Measurements from ENCODE around the gene NLRP10. TPM values are rescaled to one million over a fixed set of nuclear protein-coding genes. Genes with fewer than 3 reads are reported as not detected.

Gene NLRP10
- total and polyA plus RNA-seq, 2 experiments from 2014 or later, result 13.5 to 19.7 TPM

DNA sequence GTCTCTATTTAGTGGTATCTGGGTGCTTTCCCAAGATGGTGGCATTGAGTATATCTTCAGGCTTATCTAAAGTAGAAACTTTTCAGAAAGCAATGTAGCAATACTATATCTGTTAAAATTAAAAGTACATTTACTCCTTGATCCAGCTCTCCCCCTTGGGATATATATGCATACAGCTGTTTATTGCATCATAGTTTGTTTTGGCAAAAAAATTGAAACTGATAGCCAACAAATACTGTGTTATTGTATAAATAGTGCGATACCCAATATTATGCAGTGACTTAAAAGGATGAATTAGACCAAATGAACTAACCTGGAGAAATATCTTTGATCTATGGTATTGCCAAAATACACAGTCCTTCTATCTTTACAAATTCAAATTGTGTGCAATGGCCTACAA is 15.3 kb downstream of the NLRP10 start:
- Histone ChIP-seq H4K20me1 (ENCODE audit: insufficient read depth) (no peaks in the 10 kb centered on the region), H3F3A (ENCODE audit: insufficient read depth) (0 out of 2 replicates have a peak, but pooled peaks cover 4% of the 10 kb centered on the region), H3K9me3 (ENCODE audit: low read depth) (no peaks in the 10 kb centered on the region), H3K79me2 (ENCODE audit: insufficient read depth) (no peaks in the 10 kb centered on the region), H3K4me2 (ENCODE audit: unreplicated experiment) (no peak overlapping the region), H3K27ac (no peak overlapping the region), H3K9ac (no peak overlapping the region), H3K36me3 (ENCODE audit: low read depth) (no peaks in the 10 kb centered on the region), H3K4me3 (no peak overlapping the region), H3K4me1 (ENCODE audit: insufficient read depth) (no peaks in the 10 kb centered on the region), H3K27me3 (replicated peaks; ENCODE audit: insufficient read depth) (no peaks in the 10 kb centered on the region), H2AFZ (no peak overlapping the region), H3K9me2 (ENCODE audit: insufficient read depth) (no peaks in the 10 kb centered on the region)
- TF ChIP-seq EZH2 (IDR thresholded peaks at IDR 0.05; ENCODE audit: insufficient read depth, poor library complexity, severe bottlenecking), result no peak
- TF ChIP-seq EZH2phosphoT487 (IDR thresholded peaks at IDR 0.05; ENCODE audit: insufficient read depth, low read depth), result no peak
- DNase-seq, result no peak
- whole genome bisulfite sequencing, 2 experiments (ENCODE audit: low coverage in 1 of 2, low lambda C conversion rate in 2 of 2, missing lambda C conversion rate in 2 of 2), result 32 to 34% methylated on average over 1 of the region's 1 CpG
- in situ Hi-C loops (cut with MboI), result no loop called here

DNA sequence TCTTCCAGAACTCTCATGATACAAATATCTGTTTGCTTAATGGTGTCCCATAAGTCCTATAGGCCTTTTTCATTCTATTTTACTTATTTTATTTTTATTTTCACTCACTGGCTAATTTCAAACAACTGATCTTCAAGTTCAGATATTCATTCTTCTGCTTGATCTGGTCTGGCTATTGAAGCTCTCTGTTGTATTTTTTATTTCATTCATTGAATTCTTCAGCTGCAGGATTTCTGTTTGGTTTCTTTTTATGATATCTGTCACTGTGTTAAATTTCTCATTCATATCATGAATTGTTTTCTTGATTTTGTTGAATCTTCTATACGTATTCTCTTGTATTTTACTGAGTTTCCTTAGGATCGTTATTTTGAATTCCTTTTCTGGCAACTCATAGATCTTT is 21.1 kb downstream of the NLRP10 start:
- peaks cover 7% of the 10 kb centered on the region for H3K9me3 ChIP-seq (ENCODE audit: low read depth)
- H3K4me3 ChIP-seq, result no peak overlapping the region
- H3K27ac ChIP-seq, result no peak overlapping the region
- no peaks in the 10 kb centered on the region for H3K9me2 ChIP-seq (ENCODE audit: insufficient read depth)
- H3K4me1 ChIP-seq (ENCODE audit: insufficient read depth), result no peaks in the 10 kb centered on the region
- no peak overlapping the region for H3K9ac ChIP-seq
- H3K79me2 ChIP-seq (ENCODE audit: insufficient read depth), result no peaks in the 10 kb centered on the region
- no peak overlapping the region for H2AFZ ChIP-seq
- no peak overlapping the region for H3K4me2 ChIP-seq (ENCODE audit: unreplicated experiment)
- H3K36me3 ChIP-seq (ENCODE audit: low read depth), result no peaks in the 10 kb centered on the region
- TF ChIP-seq EZH2phosphoT487 (IDR thresholded peaks at IDR 0.05; ENCODE audit: insufficient read depth, low read depth), result no peak
- TF ChIP-seq EZH2 (IDR thresholded peaks at IDR 0.05; ENCODE audit: insufficient read depth, poor library complexity, severe bottlenecking), result no peak
- H3F3A ChIP-seq (ENCODE audit: insufficient read depth), result no peaks in the 10 kb centered on the region
- in situ Hi-C loops (cut with MboI), result no loop called here
- H3K27me3 ChIP-seq (replicated peaks; ENCODE audit: insufficient read depth), result no peaks in the 10 kb centered on the region
- WGBS, 2 experiments (ENCODE audit: low coverage in 1 of 2, low lambda C conversion rate in 2 of 2, missing lambda C conversion rate in 2 of 2), result 22 to 23% methylated on average over 2 of the region's 2 CpGs
- DNase-seq, result no peak
- no peaks in the 10 kb centered on the region for H4K20me1 ChIP-seq (ENCODE audit: insufficient read depth)

- H3F3A ChIP-seq (ENCODE audit: insufficient read depth), result no peaks in the 10 kb centered on the region
- no peak within 1 kb of the TSS for H2AFZ ChIP-seq
- 58 to 59% methylated on average over 2 of the region's 2 CpGs for WGBS, 2 experiments (ENCODE audit: low coverage in 1 of 2, low lambda C conversion rate in 2 of 2, missing lambda C conversion rate in 2 of 2)
These were observed 23.6 kb downstream of the NLRP10 start, which contains the start of gene OR10A3 for GRCh38 chr11:7941608-7942007. Gene OR10A3, minus strand, starts transcription at chr11:7941708. Its CDS starts 2,188 bp downstream, at chr11:7939520.

GRCh38 chr11:7941146-7941545 is 24.1 kb downstream of the NLRP10 start:
- 22 to 28% methylated on average over 5 of the region's 5 CpGs for WGBS, 2 experiments (ENCODE audit: low coverage in 1 of 2, low lambda C conversion rate in 2 of 2, missing lambda C conversion rate in 2 of 2)
- Histone ChIP-seq H3K9me2 (ENCODE audit: insufficient read depth) (no peaks in the 10 kb centered on the region), H3K27me3 (replicated peaks; ENCODE audit: insufficient read depth) (no peaks in the 10 kb centered on the region), H3K27ac (no peak overlapping the region), H3K4me1 (ENCODE audit: insufficient read depth) (no peaks in the 10 kb centered on the region), H3K4me3 (no peak overlapping the region), H3K9me3 (ENCODE audit: low read depth) (peaks cover 7% of the 10 kb centered on the region), H2AFZ (no peak overlapping the region), H3K9ac (no peak overlapping the region), H3K4me2 (ENCODE audit: unreplicated experiment) (no peak overlapping the region), H3F3A (ENCODE audit: insufficient read depth) (no peaks in the 10 kb centered on the region), H4K20me1 (ENCODE audit: insufficient read depth) (no peaks in the 10 kb centered on the region), H3K36me3 (ENCODE audit: low read depth) (no peaks in the 10 kb centered on the region), H3K79me2 (ENCODE audit: insufficient read depth) (no peaks in the 10 kb centered on the region)
- DNase-seq, result no peak
- in situ Hi-C loops (cut with MboI), result no loop called here
- TF ChIP-seq EZH2phosphoT487 (IDR thresholded peaks at IDR 0.05; ENCODE audit: insufficient read depth, low read depth) (no peak), EZH2 (IDR thresholded peaks at IDR 0.05; ENCODE audit: insufficient read depth, poor library complexity, severe bottlenecking) (no peak)

More at GRCh38 chr11:7941608-7942007, 23.6 kb downstream of the NLRP10 start, which contains the start of gene OR10A3:
- H3K9me2 ChIP-seq (ENCODE audit: insufficient read depth), result no peaks in the 10 kb centered on the region
- H3K27ac ChIP-seq, result no peak within 1 kb of the TSS
- no peaks in the 10 kb centered on the region for H3K36me3 ChIP-seq (ENCODE audit: low read depth)
- no peaks in the 10 kb centered on the region for H4K20me1 ChIP-seq (ENCODE audit: insufficient read depth)
- no peak within 1 kb of the TSS for H3K9ac ChIP-seq
- H3K4me1 ChIP-seq (ENCODE audit: insufficient read depth), result no peaks in the 10 kb centered on the region
- H3K27me3 ChIP-seq (replicated peaks; ENCODE audit: insufficient read depth), result no peaks in the 10 kb centered on the region
- no peak for DNase-seq
- TF ChIP-seq EZH2 (IDR thresholded peaks at IDR 0.05; ENCODE audit: insufficient read depth, poor library complexity, severe bottlenecking) (no peak), EZH2phosphoT487 (IDR thresholded peaks at IDR 0.05; ENCODE audit: insufficient read depth, low read depth) (no peak)
- H3K4me2 ChIP-seq (ENCODE audit: unreplicated experiment), result no peak within 1 kb of the TSS
- in situ Hi-C loops (cut with MboI), result no loop called here
- no peaks in the 10 kb centered on the region for H3K79me2 ChIP-seq (ENCODE audit: insufficient read depth)
- peaks cover 7% of the 10 kb centered on the region for H3K9me3 ChIP-seq (ENCODE audit: low read depth)
- no peak within 1 kb of the TSS for H3K4me3 ChIP-seq

- TF ChIP-seq EZH2phosphoT487 (IDR thresholded peaks at IDR 0.05; ENCODE audit: insufficient read depth, low read depth), result no peak
- no peaks in the 10 kb centered on the region for H3K36me3 ChIP-seq (ENCODE audit: low read depth)
- H2AFZ ChIP-seq, result no peak overlapping the region
- H3K79me2 ChIP-seq (ENCODE audit: insufficient read depth), result no peaks in the 10 kb centered on the region
- H4K20me1 ChIP-seq (ENCODE audit: insufficient read depth), result no peaks in the 10 kb centered on the region
- no peak overlapping the region for H3K4me3 ChIP-seq
- H3K9me2 ChIP-seq (ENCODE audit: insufficient read depth), result no peaks in the 10 kb centered on the region
- H3K27me3 ChIP-seq (replicated peaks; ENCODE audit: insufficient read depth), result no peaks in the 10 kb centered on the region
- H3K4me2 ChIP-seq (ENCODE audit: unreplicated experiment), result no peak overlapping the region
- H3K9ac ChIP-seq, result no peak overlapping the region
- no peak overlapping the region for H3K27ac ChIP-seq
- H3K9me3 ChIP-seq (ENCODE audit: low read depth), result no peaks in the 10 kb centered on the region
- no peaks in the 10 kb centered on the region for H3K4me1 ChIP-seq (ENCODE audit: insufficient read depth)
- DNase-seq, result no peak
- 38 to 41% methylated on average over 1 of the region's 1 CpG for WGBS, 2 experiments (ENCODE audit: low coverage in 1 of 2, low lambda C conversion rate in 2 of 2, missing lambda C conversion rate in 2 of 2)
- H3F3A ChIP-seq (ENCODE audit: insufficient read depth), result no peaks in the 10 kb centered on the region
- in situ Hi-C loops (cut with MboI), result no loop called here
These were observed 28.6 kb downstream of the NLRP10 start for GRCh38 chr11:7936615-7937014.

Data from GM23248 (cell line).